H9 (cell line): Measurements from ENCODE around the gene DQX1. TPM values are rescaled to one million over a fixed set of nuclear protein-coding genes. Genes with fewer than 3 reads are reported as not detected.

Source experiments
- DNase-seq: peaks from one replicate; pipeline ENCODE4 v3.0.0-alpha.2; 2017
- H2AFZ ChIP-seq: one replicate; pipeline ENCODE4 v1.6.1; 2013; ENCODE audit warnings: mild to moderate bottlenecking, low read length, control low read depth, moderate library complexity
- H2AK5ac ChIP-seq: 2 replicates; pipeline ENCODE4 v1.6.1; 2013; ENCODE audit warnings: low read length, control low read depth, mixed read lengths; ENCODE audit not compliant: insufficient read length
- H2BK120ac ChIP-seq: one replicate; pipeline ENCODE4 v1.6.1; 2013; ENCODE audit warnings: low read depth, mild to moderate bottlenecking, low read length, control low read depth, inconsistent platforms; ENCODE audit not compliant: poor library complexity, severe bottlenecking
- H2BK12ac ChIP-seq: 2 replicates; pipeline ENCODE4 v1.6.1; 2013; ENCODE audit warnings: low read length, control low read depth, mixed read lengths, low read depth; ENCODE audit not compliant: insufficient read length
- H2BK15ac ChIP-seq: 2 replicates; pipeline ENCODE4 v1.6.1; 2013; ENCODE audit warnings: low read depth, low read length, control low read depth
- H2BK20ac ChIP-seq: one replicate; pipeline ENCODE4 v1.6.1; 2013; ENCODE audit warnings: low read depth, mild to moderate bottlenecking, low read length, control low read depth, inconsistent platforms; ENCODE audit not compliant: poor library complexity, severe bottlenecking
- H2BK5ac ChIP-seq: 2 replicates; pipeline ENCODE4 v1.6.1; 2013; ENCODE audit warnings: low read length, control low read depth, mixed read lengths; ENCODE audit not compliant: insufficient read length
- H3K14ac ChIP-seq: 2 replicates; pipeline ENCODE4 v1.6.1; 2013; ENCODE audit warnings: low read length, control low read depth; ENCODE audit not compliant: insufficient read depth
- H3K18ac ChIP-seq: 2 replicates; pipeline ENCODE4 v1.6.1; 2013; ENCODE audit warnings: low read depth, mild to moderate bottlenecking, mixed read lengths, low read length, control low read depth; ENCODE audit not compliant: insufficient read length
- H3K23ac ChIP-seq: 2 replicates; pipeline ENCODE4 v1.6.1; 2013; ENCODE audit warnings: low read length, control low read depth, mixed read lengths, low read depth; ENCODE audit not compliant: insufficient read length
- H3K23me2 ChIP-seq: 2 replicates; pipeline ENCODE4 v1.6.1; 2013; ENCODE audit warnings: low read depth, mild to moderate bottlenecking, mixed read lengths, low read length, control low read depth; ENCODE audit not compliant: insufficient read length, poor library complexity, severe bottlenecking
- H3K27ac ChIP-seq: 2 replicates; pipeline ENCODE4 v1.5.1; 2013; ENCODE audit warnings: low read length, control low read depth, mixed read lengths, low read depth; ENCODE audit not compliant: insufficient read length
- H3K27me3 ChIP-seq: 2 replicates; pipeline ENCODE4 v1.6.1; 2013; ENCODE audit warnings: low read length, control low read depth, inconsistent platforms; ENCODE audit not compliant: insufficient read depth
- H3K4ac ChIP-seq: 2 replicates; pipeline ENCODE4 v1.6.1; 2013; ENCODE audit warnings: low read depth, mild to moderate bottlenecking, control low read depth, inconsistent platforms, low read length, moderate library complexity
- H3K4me1 ChIP-seq: 2 replicates; pipeline ENCODE4 v1.6.1; 2013; ENCODE audit warnings: low read length, control low read depth, inconsistent platforms; ENCODE audit not compliant: insufficient read depth
- H3K4me2 ChIP-seq: 2 replicates; pipeline ENCODE4 v1.6.1; 2013; ENCODE audit warnings: low read length, control low read depth, mixed read lengths; ENCODE audit not compliant: insufficient read length, insufficient read depth
- H3K56ac ChIP-seq: 2 replicates; pipeline ENCODE4 v1.6.1; 2013; ENCODE audit warnings: low read depth, mild to moderate bottlenecking, mixed read lengths, low read length, control low read depth; ENCODE audit not compliant: insufficient read length
- H3K79me1 ChIP-seq: 2 replicates; pipeline ENCODE4 v1.6.1; 2013; ENCODE audit warnings: low read depth, mild to moderate bottlenecking, moderate library complexity, low read length, control low read depth, inconsistent platforms; ENCODE audit not compliant: insufficient read depth, poor library complexity, severe bottlenecking
- H3K79me2 ChIP-seq: 2 replicates; pipeline ENCODE4 v1.6.1; 2013; ENCODE audit warnings: low read length, control low read depth, inconsistent platforms; ENCODE audit not compliant: insufficient read depth
- H3K9ac ChIP-seq: 2 replicates; pipeline ENCODE4 v1.6.1; 2013; ENCODE audit warnings: low read length, control low read depth, mixed read lengths; ENCODE audit not compliant: insufficient read length; ENCODE audit errors: extremely low read depth
- H3K9me3 ChIP-seq: one replicate; pipeline ENCODE4 v1.6.1; 2013; ENCODE audit warnings: low read depth, low read length, inconsistent platforms; ENCODE audit not compliant: control insufficient read depth
- H3T11ph ChIP-seq: one replicate; pipeline ENCODE4 v1.6.1; 2013; ENCODE audit warnings: mild to moderate bottlenecking, low read length, control low read depth, inconsistent platforms
- H4K20me1 ChIP-seq: one replicate; pipeline ENCODE4 v1.6.1; 2013; ENCODE audit not compliant: control insufficient read depth, insufficient read length, insufficient read depth
- H4K5ac ChIP-seq: 2 replicates; pipeline ENCODE4 v1.6.1; 2013; ENCODE audit warnings: low read depth, mild to moderate bottlenecking, mixed read lengths, low read length, control low read depth; ENCODE audit not compliant: insufficient read length
- H4K8ac ChIP-seq: replicated peaks from 2 replicates; pipeline ENCODE4 v1.6.1; 2013; ENCODE audit warnings: low read length, control low read depth, mixed read lengths, low read depth; ENCODE audit not compliant: insufficient read length
- H4K91ac ChIP-seq: 2 replicates; pipeline ENCODE4 v1.6.1; 2013; ENCODE audit warnings: low read depth, mild to moderate bottlenecking, moderate library complexity, mixed read lengths, low read length, control low read depth; ENCODE audit not compliant: insufficient read length
- H3K27ac Mint-ChIP-seq, 3 experiments: 2 replicates in 2 of 3; 3 replicates in 1 of 3; pipeline ENCODE4 v1.8.0; 2020 to 2021; ENCODE audit warnings: mixed read lengths in 3 of 3, mild to moderate bottlenecking in 1 of 3, moderate library complexity in 1 of 3
- H3K27me3 Mint-ChIP-seq: 2 replicates; pipeline ENCODE4 v1.8.0; 2021; ENCODE audit warnings: low read depth, mild to moderate bottlenecking, moderate library complexity, mixed read lengths
- H3K36me3 Mint-ChIP-seq, 3 experiments: 2 replicates in 2 of 3; 3 replicates in 1 of 3; pipeline ENCODE4 v1.8.0; 2020 to 2021; ENCODE audit warnings: low read depth in 3 of 3, mixed read lengths in 3 of 3; ENCODE audit not compliant: insufficient read depth in 1 of 3
- H3K4me1 Mint-ChIP-seq, 2 experiments: 2 replicates each; pipeline ENCODE4 v1.8.0; 2020; ENCODE audit warnings: mixed read lengths in 2 of 2
- H3K4me3 Mint-ChIP-seq, 2 experiments: 2 replicates in 1 of 2; 3 replicates in 1 of 2; pipeline ENCODE4 v1.8.0; 2020 to 2021; ENCODE audit warnings: mild to moderate bottlenecking in 2 of 2, mixed read lengths in 2 of 2, moderate library complexity in 1 of 2
- H3K9me3 Mint-ChIP-seq, 2 experiments: 2 replicates in 1 of 2; 3 replicates in 1 of 2; pipeline ENCODE4 v1.8.0; 2020; ENCODE audit warnings: mild to moderate bottlenecking in 2 of 2, mixed read lengths in 2 of 2, moderate library complexity in 1 of 2
- WGBS: extraction: QIAGEN DNeasy Blood & Tissue Kit; methylation state at CpG from one replicate; pipeline ENCODE4 v1.1.7; 2013; ENCODE audit warnings: missing lambda C conversion rate, low lambda C conversion rate, mixed read lengths; ENCODE audit not compliant: insufficient read length; ENCODE audit errors: extremely low coverage; 5-methylcytosine and 5-hydroxymethylcytosine counted together
- total RNA-seq: library from RNA; stranded (reverse); gene quantifications from 2 replicates; pipeline ENCODE4 v1.2.1, GENCODE V29; 2021
- TF ChIP-seq, protein P1 (sequence below): fragments of 200-600 bp; sonication (generic); conservative IDR thresholded peaks from 3 replicates; pipeline ENCODE4 v1.8.0; 2021; ENCODE audit warnings: antibody characterized with exemption, mild to moderate bottlenecking

The DQX1 gene
- total RNA-seq, 1 experiment from 2014 or later: 0.98 TPM

DNA sequence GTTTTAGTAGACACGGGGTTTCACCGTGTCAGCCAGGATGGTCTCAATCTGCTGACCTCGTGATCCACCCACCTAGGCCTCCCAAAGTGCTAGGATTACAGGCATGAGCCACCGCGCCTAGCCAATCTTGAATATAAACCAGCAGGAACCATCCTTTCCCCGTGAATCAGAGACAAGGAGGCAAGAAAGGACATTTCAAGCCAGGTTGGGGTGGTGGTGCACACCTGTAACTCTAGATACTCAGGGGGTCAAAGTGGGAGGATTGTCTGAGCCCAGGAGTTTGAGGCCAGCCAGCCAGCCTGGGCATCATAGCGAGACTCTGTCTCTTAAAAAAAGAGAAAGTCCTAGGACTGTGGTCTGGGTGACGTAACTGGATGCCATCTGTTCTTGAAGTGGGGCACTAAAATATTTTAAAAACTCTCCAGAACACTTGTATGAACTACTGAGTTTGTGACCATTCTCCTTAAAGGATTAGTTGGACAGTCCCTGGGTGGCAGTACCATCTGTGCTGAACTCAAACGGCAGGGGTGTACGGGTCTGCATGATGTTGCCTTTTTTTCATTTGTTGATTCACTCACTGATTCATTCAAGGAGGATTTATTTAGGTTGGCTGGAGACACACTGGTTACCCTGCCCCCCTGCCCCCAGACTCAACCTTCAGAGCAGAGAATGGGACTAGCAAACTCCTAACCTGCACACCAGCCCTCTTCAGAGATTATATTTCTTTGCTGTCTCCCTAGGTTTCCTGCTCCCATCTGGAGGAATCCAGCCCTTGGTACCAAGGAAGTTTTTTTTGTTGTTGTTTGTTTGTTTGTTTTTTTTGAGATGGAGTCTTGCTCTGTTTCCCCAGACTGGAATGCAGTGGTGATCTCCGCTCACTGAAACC lies 14.7 kb downstream of the DQX1 start:
- Histone ChIP-seq H3K79me1 (no peaks in the 10 kb centered on the region), H3K27me3 (peaks cover 61% of the 10 kb centered on the region), H3K18ac (no peak overlapping the region), H3K4me2 (no peak overlapping the region), H3K23me2 (peaks cover 23% of the 10 kb centered on the region), H4K91ac (no peak overlapping the region), H2AK5ac (no peak overlapping the region), H2BK120ac (no peak overlapping the region), H3K9me3 (no peaks in the 10 kb centered on the region), H2BK5ac (no peak overlapping the region), H2BK12ac (no peak overlapping the region), H3K27ac (no peak overlapping the region), H3K4me1 (peaks cover 3% of the 10 kb centered on the region; the same call in 1 of the 2 replicates), H2AFZ (no peak overlapping the region), H3T11ph (no peak overlapping the region), H3K14ac (no peak overlapping the region), H2BK15ac (no peak overlapping the region), H3K23ac (no peak overlapping the region), H2BK20ac (no peak overlapping the region), H3K9ac (no peak overlapping the region), H3K56ac (no peak overlapping the region), H4K5ac (no peak overlapping the region), H3K4ac (no peak overlapping the region), H4K8ac (no peak overlapping the region), H3K79me2 (no peaks in the 10 kb centered on the region), H4K20me1 (no peaks in the 10 kb centered on the region)
- WGBS: no CpG with 5 or more reads among the region's 11 CpGs
- peaks cover 85% of the 10 kb centered on the region for H3K27me3 Mint-ChIP-seq
- peak overlapping the region in 1 of 2 experiments; percentile 48; a peak in 1 of 5 replicates for H3K4me3 Mint-ChIP-seq
- no peak for DNase-seq
- H3K9me3 Mint-ChIP-seq: peaks cover 6 to 11% of the 10 kb centered on the region in 2 experiments
- H3K27ac Mint-ChIP-seq: no peak overlapping the region
- TF ChIP-seq, protein P1, sequence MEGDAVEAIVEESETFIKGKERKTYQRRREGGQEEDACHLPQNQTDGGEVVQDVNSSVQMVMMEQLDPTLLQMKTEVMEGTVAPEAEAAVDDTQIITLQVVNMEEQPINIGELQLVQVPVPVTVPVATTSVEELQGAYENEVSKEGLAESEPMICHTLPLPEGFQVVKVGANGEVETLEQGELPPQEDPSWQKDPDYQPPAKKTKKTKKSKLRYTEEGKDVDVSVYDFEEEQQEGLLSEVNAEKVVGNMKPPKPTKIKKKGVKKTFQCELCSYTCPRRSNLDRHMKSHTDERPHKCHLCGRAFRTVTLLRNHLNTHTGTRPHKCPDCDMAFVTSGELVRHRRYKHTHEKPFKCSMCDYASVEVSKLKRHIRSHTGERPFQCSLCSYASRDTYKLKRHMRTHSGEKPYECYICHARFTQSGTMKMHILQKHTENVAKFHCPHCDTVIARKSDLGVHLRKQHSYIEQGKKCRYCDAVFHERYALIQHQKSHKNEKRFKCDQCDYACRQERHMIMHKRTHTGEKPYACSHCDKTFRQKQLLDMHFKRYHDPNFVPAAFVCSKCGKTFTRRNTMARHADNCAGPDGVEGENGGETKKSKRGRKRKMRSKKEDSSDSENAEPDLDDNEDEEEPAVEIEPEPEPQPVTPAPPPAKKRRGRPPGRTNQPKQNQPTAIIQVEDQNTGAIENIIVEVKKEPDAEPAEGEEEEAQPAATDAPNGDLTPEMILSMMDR: no peak
- peaks cover 5 to 8% (median 8%) of the 10 kb centered on the region in 3 experiments for H3K36me3 Mint-ChIP-seq
- peaks cover 27 to 31% of the 10 kb centered on the region in 2 experiments for H3K4me1 Mint-ChIP-seq
